ENCODE results near the gene MACROH2A2.
A peak's percentile ranks its signal among the peaks of the same experiment; 100 is the strongest.

The MACROH2A2 gene

GRCh38 chr10:70053218-70053840 is 683 bp downstream of the MACROH2A2 start:
- CTCF ChIA-PET, result interaction anchor here (1.6 kb wide), 1 partner anchor 54 kb away, joined by 3 read pairs; no protein-coding TSS in a partner anchor
- peak; percentile 31 for DNase-seq (ENCODE audit: extremely low spot score)
- TF ChIP-seq NFRKB (IDR thresholded peaks at IDR 0.05) (no peak), BHLHE40 (IDR thresholded peaks at IDR 0.05; ENCODE audit: borderline replicate concordance) (no peak), LEF1 (IDR thresholded peaks at IDR 0.05; ENCODE audit: borderline replicate concordance) (no peak), ELF4 (IDR thresholded peaks at IDR 0.05) (no peak), SUZ12 (IDR thresholded peaks at IDR 0.05) (no peak), L3MBTL2 (conservative IDR thresholded peaks at IDR 0.05) (no peak), HDGF (IDR thresholded peaks at IDR 0.05; ENCODE audit: borderline replicate concordance) (no peak), SP1 (IDR thresholded peaks at IDR 0.05) (no peak), CTBP1 (IDR thresholded peaks at IDR 0.05; ENCODE audit: borderline replicate concordance) (no peak), ARNT (IDR thresholded peaks at IDR 0.05) (no peak), FOXK2 (IDR thresholded peaks at IDR 0.05) (no peak)
- TF ChIP-seq, protein P1, sequence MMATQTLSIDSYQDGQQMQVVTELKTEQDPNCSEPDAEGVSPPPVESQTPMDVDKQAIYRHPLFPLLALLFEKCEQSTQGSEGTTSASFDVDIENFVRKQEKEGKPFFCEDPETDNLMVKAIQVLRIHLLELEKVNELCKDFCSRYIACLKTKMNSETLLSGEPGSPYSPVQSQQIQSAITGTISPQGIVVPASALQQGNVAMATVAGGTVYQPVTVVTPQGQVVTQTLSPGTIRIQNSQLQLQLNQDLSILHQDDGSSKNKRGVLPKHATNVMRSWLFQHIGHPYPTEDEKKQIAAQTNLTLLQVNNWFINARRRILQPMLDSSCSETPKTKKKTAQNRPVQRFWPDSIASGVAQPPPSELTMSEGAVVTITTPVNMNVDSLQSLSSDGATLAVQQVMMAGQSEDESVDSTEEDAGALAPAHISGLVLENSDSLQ (IDR thresholded peaks at IDR 0.05), result no peak
- POLR2A ChIA-PET, result interaction anchor here (2.2 kb wide), 1 partner anchor 19 kb away, joined by 6 read pairs; no protein-coding TSS in a partner anchor

DNA sequence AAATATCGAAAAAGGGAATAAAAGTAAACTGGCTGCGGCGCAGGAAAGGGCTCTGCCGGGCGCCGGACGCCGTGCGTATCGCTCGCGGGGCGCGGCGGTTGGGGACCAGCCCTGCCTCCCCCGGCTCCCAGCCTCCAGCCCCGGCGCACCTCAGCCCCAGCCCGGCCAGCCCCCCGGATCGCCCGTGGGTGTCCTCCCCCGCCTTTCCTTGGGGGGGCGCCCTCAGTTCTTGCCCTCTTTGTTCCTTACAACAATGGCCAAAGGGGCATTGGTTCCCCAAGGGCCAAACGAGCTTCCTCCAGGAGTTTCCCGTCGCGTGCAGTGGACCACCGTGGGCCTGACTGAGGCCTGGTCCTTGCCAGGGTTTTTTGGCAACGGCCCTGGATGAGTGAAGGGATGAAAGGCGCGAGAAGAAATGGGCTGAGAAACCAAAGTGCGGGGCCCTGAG is 1.2 kb downstream of the MACROH2A2 start:
- peak; percentile 59 for DNase-seq (ENCODE audit: extremely low spot score)
- CTCF ChIA-PET, result interaction anchor here (1.1 to 1.6 kb wide), 2 partner anchors 13 to 54 kb away, joined by 3 read pairs; no protein-coding TSS in a partner anchor
- TF ChIP-seq CTBP1 (IDR thresholded peaks at IDR 0.05; ENCODE audit: borderline replicate concordance) (no peak), SP1 (IDR thresholded peaks at IDR 0.05) (no peak), FOXM1 (IDR thresholded peaks at IDR 0.05; ENCODE audit: borderline replicate concordance) (no peak), LEF1 (IDR thresholded peaks at IDR 0.05; ENCODE audit: borderline replicate concordance) (no peak), TARDBP (IDR thresholded peaks at IDR 0.05) (no peak), NFRKB (IDR thresholded peaks at IDR 0.05) (no peak), ZNF384 (IDR thresholded peaks at IDR 0.05) (no peak), BHLHE40 (IDR thresholded peaks at IDR 0.05; ENCODE audit: borderline replicate concordance) (no peak), FOXA1 (IDR thresholded peaks at IDR 0.05) (no peak), HDGF (IDR thresholded peaks at IDR 0.05; ENCODE audit: borderline replicate concordance) (no peak)
- POLR2A ChIA-PET, result interaction anchor here (0.8 to 2.2 kb wide), 2 partner anchors 18 to 94 kb away, joined by 4 to 6 read pairs; no protein-coding TSS in a partner anchor

GRCh38 chr10:70054902-70055301 is 2.3 kb downstream of the MACROH2A2 start:
- DNase-seq (ENCODE audit: extremely low spot score), result no peak
- ChIA-PET CTCF (interaction anchor here (1.1 to 1.6 kb wide), 2 partner anchors 12 to 53 kb away, joined by 3 read pairs; no protein-coding TSS in a partner anchor), POLR2A (no interaction called here)
- TF ChIP-seq HDGF (IDR thresholded peaks at IDR 0.05; ENCODE audit: borderline replicate concordance) (no peak), FOXK2 (IDR thresholded peaks at IDR 0.05) (no peak), FOXA1 (IDR thresholded peaks at IDR 0.05) (no peak), ZNF384 (IDR thresholded peaks at IDR 0.05) (no peak), TARDBP (IDR thresholded peaks at IDR 0.05) (no peak), NFRKB (IDR thresholded peaks at IDR 0.05) (no peak), SUZ12 (IDR thresholded peaks at IDR 0.05) (no peak), ELF4 (IDR thresholded peaks at IDR 0.05) (no peak), SP1 (IDR thresholded peaks at IDR 0.05) (no peak)

DNA sequence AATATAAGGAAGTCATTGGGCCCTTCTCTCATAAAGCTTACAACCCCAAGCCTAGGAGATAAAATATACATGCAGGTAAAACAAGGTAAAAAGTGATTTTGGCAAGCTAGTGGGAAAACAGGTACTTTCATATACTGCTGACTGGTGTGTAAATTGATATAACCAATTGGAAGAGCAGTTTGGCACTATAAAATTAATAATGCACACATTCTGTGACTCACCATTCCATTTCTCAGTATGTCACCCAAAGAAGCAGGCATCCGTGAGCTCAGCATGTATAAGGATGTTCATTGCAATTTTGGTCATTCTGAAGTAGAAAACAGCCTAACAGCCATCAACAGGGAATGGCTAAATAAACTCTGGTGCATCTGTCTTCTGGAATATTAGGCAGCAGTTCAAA is 2.9 kb downstream of the MACROH2A2 start:
- DNase-seq (ENCODE audit: extremely low spot score), result no peak
- POLR2A ChIA-PET, result no interaction called here
- TF ChIP-seq ZNF384 (IDR thresholded peaks at IDR 0.05) (no peak), BHLHE40 (IDR thresholded peaks at IDR 0.05; ENCODE audit: borderline replicate concordance) (no peak), FOXA1 (IDR thresholded peaks at IDR 0.05) (no peak), ELF4 (IDR thresholded peaks at IDR 0.05) (no peak), SP1 (IDR thresholded peaks at IDR 0.05) (no peak), TARDBP (IDR thresholded peaks at IDR 0.05) (no peak), L3MBTL2 (conservative IDR thresholded peaks at IDR 0.05) (no peak), CTBP1 (IDR thresholded peaks at IDR 0.05; ENCODE audit: borderline replicate concordance) (no peak), SUZ12 (IDR thresholded peaks at IDR 0.05) (no peak), ARNT (IDR thresholded peaks at IDR 0.05) (no peak)
- CTCF ChIA-PET, result interaction anchor here (0.5 kb wide), 1 partner anchor 10 kb away, joined by 12 read pairs; no protein-coding TSS in a partner anchor

DNA sequence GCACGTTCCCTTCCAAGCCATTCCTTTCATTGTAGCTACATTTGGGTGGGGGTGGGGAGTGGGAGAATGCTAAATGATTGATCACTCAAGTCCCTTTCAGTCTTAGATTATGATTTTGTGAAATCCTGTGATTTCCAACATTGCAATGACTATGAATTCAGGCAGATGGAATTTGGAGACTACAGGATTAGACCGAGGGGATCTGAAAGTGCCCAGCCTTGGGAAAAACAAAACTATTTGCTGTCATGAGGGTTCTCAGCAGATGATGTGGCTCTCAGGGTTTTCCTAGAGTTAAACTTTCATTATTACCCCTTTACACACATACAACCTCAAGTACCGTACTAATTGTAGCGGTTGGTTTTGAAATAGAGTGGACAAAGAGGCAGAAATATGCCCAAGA is 4.7 kb downstream of the MACROH2A2 start:
- ChIA-PET CTCF (interaction anchor here (0.7 kb wide), 1 partner anchor 101 kb away, joined by 4 read pairs; no protein-coding TSS in a partner anchor), POLR2A (no interaction called here)
- DNase-seq (ENCODE audit: extremely low spot score), result no peak
- TF ChIP-seq NFRKB (IDR thresholded peaks at IDR 0.05) (no peak), TARDBP (IDR thresholded peaks at IDR 0.05) (no peak), HDGF (IDR thresholded peaks at IDR 0.05; ENCODE audit: borderline replicate concordance) (no peak), ELF4 (IDR thresholded peaks at IDR 0.05) (no peak), ARNT (IDR thresholded peaks at IDR 0.05) (no peak), FOXM1 (IDR thresholded peaks at IDR 0.05; ENCODE audit: borderline replicate concordance) (no peak), FOXK2 (IDR thresholded peaks at IDR 0.05) (no peak), SUZ12 (IDR thresholded peaks at IDR 0.05) (no peak), BHLHE40 (IDR thresholded peaks at IDR 0.05; ENCODE audit: borderline replicate concordance) (no peak), ZNF384 (IDR thresholded peaks at IDR 0.05) (no peak), L3MBTL2 (conservative IDR thresholded peaks at IDR 0.05) (no peak), FOXA1 (IDR thresholded peaks at IDR 0.05) (no peak), LEF1 (IDR thresholded peaks at IDR 0.05; ENCODE audit: borderline replicate concordance) (no peak), SP1 (IDR thresholded peaks at IDR 0.05) (no peak), CTBP1 (IDR thresholded peaks at IDR 0.05; ENCODE audit: borderline replicate concordance) (no peak)
- TF ChIP-seq, protein P1 (IDR thresholded peaks at IDR 0.05), result no peak

- ChIA-PET POLR2A (no interaction called here), CTCF (no interaction called here)
These were observed 7.7 kb downstream of the MACROH2A2 start for GRCh38 chr10:70060389-70060788.

More at GRCh38 chr10:70060389-70060788, 7.7 kb downstream of the MACROH2A2 start:
- no peak for TF ChIP-seq CTBP1 (IDR thresholded peaks at IDR 0.05; ENCODE audit: borderline replicate concordance)
- DNase-seq (ENCODE audit: extremely low spot score), result peak; percentile 20

Data from HEK293T (cell line).